K562 (cell line): ENCODE results near the gene CATSPER1. TPM values are rescaled to one million over a fixed set of nuclear protein-coding genes. Genes with fewer than 3 reads are reported as not detected.

Source experiments
- ATAC-seq: fragments of 200-7000 bp; cut with Tn5 transposase; 3 replicates; pipeline ENCODE4 v1.9.1; 2020; ENCODE audit warnings: moderate library complexity
- BruUV-seq: library from RNA; stranded (reverse); fragments of 400-500 nt; replicated peaks from 2 replicates; lab custom pipeline; 2021; lab: Mats Ljungman, UMichigan
- CTCF ChIA-PET: fragments of 300-600 bp; formaldehyde crosslinking; extraction: SDS; loops from one replicate; lab custom pipeline; 2021; ENCODE audit warnings: low intra/inter-chr PET ratio; lab: Yijun Ruan, JAX
- POLR2A ChIA-PET: fragments of 300-600, 350-650 bp; sonication (Branson Sonifier 250); formaldehyde crosslinking; extraction: SDS; loops from one replicate; lab custom pipeline; 2021; ENCODE audit warnings: antibody characterized with exemption, inconsistent platforms; lab: Yijun Ruan, JAX
- DNase-seq, 4 experiments: peaks; one replicate each; pipeline versions ENCODE4 v3.0.0 to v3.0.0-alpha.2; 2011 to 2018; ENCODE audit warnings: low spot score in 3 of 4, mixed read lengths in 3 of 4; ENCODE audit errors: extremely low read depth in 1 of 4
- FAIRE-seq: peaks from 2 replicates; lab custom pipeline; 2011; peaks lifted over from hg19 to GRCh38; lab: Jason Lieb, UNC
- H2AFZ ChIP-seq: 2 replicates; pipeline ENCODE4 v1.6.0; 2011; ENCODE audit warnings: low read depth, low read length, control low read depth, inconsistent platforms
- H3K27ac ChIP-seq: fragments of 200-600 bp; 3 replicates; pipeline ENCODE4 v1.8.0; 2011; ENCODE audit warnings: low read depth, mild to moderate bottlenecking, control low read depth, inconsistent platforms, low read length, moderate library complexity, mixed read lengths; ENCODE audit errors: extremely low read depth
- H3K27me3 ChIP-seq, 2 experiments: fragments of 300-600 bp in 1 of 2; 2 replicates in 1 of 2; 3 replicates in 1 of 2; pipeline versions ENCODE4 v1.6.0 to v1.8.0; 2011; ENCODE audit warnings: inconsistent platforms in 2 of 2, low read length in 2 of 2, mild to moderate bottlenecking in 1 of 2, mixed read lengths in 1 of 2, moderate library complexity in 1 of 2; ENCODE audit not compliant: control insufficient read depth in 2 of 2, insufficient read depth in 2 of 2
- H3K36me3 ChIP-seq: fragments of 300-600 bp; 3 replicates; pipeline ENCODE4 v1.8.0; 2011; ENCODE audit warnings: mild to moderate bottlenecking, low read length, inconsistent platforms; ENCODE audit not compliant: control insufficient read depth, insufficient read depth
- H3K4me1 ChIP-seq, 2 experiments: fragments of 200-600 bp in 1 of 2; replicated peaks in 1 of 2; 2 replicates in 1 of 2; 3 replicates in 1 of 2; pipeline versions ENCODE4 v1.5.1 to v1.8.0; 2011; ENCODE audit warnings: inconsistent platforms in 2 of 2, low read length in 2 of 2, mild to moderate bottlenecking in 1 of 2, mixed read lengths in 1 of 2, moderate library complexity in 1 of 2; ENCODE audit not compliant: control insufficient read depth in 2 of 2, insufficient read depth in 2 of 2
- H3K4me2 ChIP-seq: 2 replicates; pipeline ENCODE4 v1.6.1; 2011; ENCODE audit warnings: low read length, control low read depth, inconsistent platforms, mixed read lengths; ENCODE audit not compliant: insufficient read depth
- H3K4me3 ChIP-seq: fragments of 200-600 bp; sonication (generic), shearing (Covaris generic); 2 replicates; pipeline ENCODE4 v1.5.1; 2016; ENCODE audit warnings: control low read depth, inconsistent platforms
- H3K79me2 ChIP-seq: fragments of 200-600 bp; 3 replicates; pipeline ENCODE4 v1.8.0; 2011; ENCODE audit warnings: low read length, inconsistent platforms; ENCODE audit not compliant: control insufficient read depth, insufficient read depth
- H3K9ac ChIP-seq, 2 experiments: 2 replicates each; pipeline versions ENCODE4 v1.6.0 to v1.6.1; 2011; ENCODE audit warnings: low read depth in 2 of 2, low read length in 2 of 2, control low read depth in 1 of 2, inconsistent platforms in 1 of 2, mild to moderate bottlenecking in 1 of 2, mixed read lengths in 1 of 2; ENCODE audit not compliant: insufficient read depth in 1 of 2
- H3K9me1 ChIP-seq: one replicate; pipeline ENCODE4 v1.6.0; 2011; ENCODE audit warnings: inconsistent platforms, mild to moderate bottlenecking, low read length, moderate library complexity; ENCODE audit not compliant: control insufficient read depth, insufficient read depth
- H3K9me3 ChIP-seq: replicated peaks from 2 replicates; pipeline ENCODE4 v1.5.1; 2011; ENCODE audit warnings: low read depth, low read length, inconsistent platforms; ENCODE audit not compliant: control insufficient read depth, insufficient read depth
- H4K20me1 ChIP-seq: replicated peaks from 2 replicates; pipeline ENCODE4 v1.6.1; 2011; ENCODE audit warnings: low read length, inconsistent platforms, mixed read lengths; ENCODE audit not compliant: control insufficient read depth, insufficient read depth
- MECOM ChIP-seq: fragments of 250-450 bp; sonication (Bioruptor Pico); IDR thresholded peaks from 2 replicates; pipeline ENCODE4 v1.8.0; 2022; ENCODE audit warnings: inconsistent platforms
- NR2C1 ChIP-seq, 2 experiments: fragments of 450-650 bp; IDR thresholded peaks; 2 replicates each; pipeline ENCODE4 v1.6.1; 2017; ENCODE audit warnings: mild to moderate bottlenecking in 2 of 2, antibody characterized with exemption in 1 of 2, inconsistent platforms in 1 of 2, missing compliant biosample characterization in 1 of 2, missing genetic modification characterization in 1 of 2
- WGBS: fragments of 100-300 bp; shearing (Covaris generic); methylation state at CpG from one replicate; pipeline ENCODE4 v1.1.6; 2016; ENCODE audit warnings: low coverage, mixed read lengths; ENCODE audit not compliant: insufficient coverage; ENCODE audit errors: missing lambda C conversion rate; 5-methylcytosine and 5-hydroxymethylcytosine counted together
- in situ Hi-C: fragments of 300-500 bp; cut with MboI; formaldehyde crosslinking; loops from 4 replicates; pipeline ENCODE4 v1.15.0; 2018; ENCODE audit warnings: inconsistent platforms, mixed read lengths
- intact Hi-C: fragments of 100-400 bp; cut with micrococcal nuclease; formaldehyde crosslinking; loops from 2 replicates; pipeline ENCODE4 v1.14.2; 2022
- polyA plus RNA-seq, 8 experiments: library from polyadenylated mRNA; depleted of rRNA in 4 of 8; stranded (reverse) in 5 of 8; unstranded in 3 of 8; fragments of >200 nt; fragmentation: Nextera tagmentation in 2 of 8; fragmentation: Illumina TruSeq in 1 of 8; extraction: Ambion mirVana in 2 of 8; extraction: Trizol in 1 of 8; gene quantifications; 2 replicates each; pipeline versions ENCODE4 v1.2.1 to v1.2.3, GENCODE V29; 2011 to 2014; ENCODE audit warnings: inconsistent platforms in 1 of 8, missing spikeins in 1 of 8
- total RNA-seq, 7 experiments: library from RNA; depleted of rRNA in 6 of 7; stranded (reverse); fragments of >200 nt in 6 of 7; fragmentation: Illumina TruSeq in 2 of 7; extraction: Trizol in 2 of 7; gene quantifications; 2 replicates each; pipeline versions ENCODE4 v1.2.1 to v1.2.3, GENCODE V29; 2011 to 2021; ENCODE audit warnings: low replicate concordance in 1 of 7
- TF ChIP-seq, protein P1 (sequence below): fragments of 250-450 bp; sonication (Bioruptor Pico); IDR thresholded peaks from 2 replicates; pipeline ENCODE4 v1.5.0; 2022; ENCODE audit warnings: mild to moderate bottlenecking

CATSPER1 gene
- total and polyA plus RNA-seq, 9 of the 15 experiments (the other 6 are each of a cell fraction or from before 2014, with no cell fraction given), result 0.21 to 3.3 (median 0.76) TPM

DNA sequence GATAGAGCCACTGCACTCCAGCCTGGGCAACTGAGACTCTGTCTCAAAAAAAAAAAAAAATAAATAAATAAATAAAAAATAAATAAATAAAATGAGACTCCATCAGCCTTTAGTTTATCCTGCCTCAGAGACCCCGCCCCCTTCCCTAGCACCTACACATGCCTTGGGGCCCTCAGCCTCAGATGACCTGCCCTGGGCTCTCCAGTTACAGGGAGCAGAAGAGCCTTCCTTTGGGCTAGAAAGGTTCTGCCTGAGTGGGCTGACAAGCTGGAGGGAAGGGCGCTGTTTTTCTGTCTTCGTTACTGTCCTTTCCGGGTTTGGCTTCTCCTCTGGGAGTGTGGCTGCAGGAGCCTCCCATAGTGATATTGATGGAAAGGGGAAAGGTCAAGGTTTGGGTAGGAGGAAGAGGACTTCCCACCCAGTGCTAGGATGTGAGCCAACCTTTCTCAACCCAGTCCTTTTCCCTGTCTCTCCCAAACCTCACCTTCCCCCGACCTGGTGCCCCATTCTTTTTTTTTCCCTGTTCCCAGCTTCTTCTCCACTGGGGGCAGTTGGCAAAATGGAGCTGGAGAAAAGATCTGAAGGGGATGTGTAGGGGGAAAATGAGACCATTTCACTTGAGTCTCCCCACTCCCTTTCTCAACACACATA is 24.4 kb upstream of the CATSPER1 start:
- in situ Hi-C loops, result no loop called here
- 73% methylated on average over 2 of the region's 5 CpGs for WGBS
- ChIA-PET POLR2A (interaction anchor here (1.2 to 4.8 kb wide), 6 partner anchors 9 to 192 kb away, joined by 3 to 32 read pairs (median 4); partner anchors contain the start of gene MUS81), CTCF (no interaction called here)
- Histone ChIP-seq H3K4me1 (peaks cover 16 to 33% of the 10 kb centered on the region in 2 experiments), H2AFZ (peak overlapping the region; percentile 87), H3K36me3 (peaks cover 30% of the 10 kb centered on the region), H3K9ac (peak overlapping the region; percentile 98; a peak in 3 of 4 replicates), H3K27ac (peak overlapping the region; percentile 85; the same call in 2 of the 3 replicates), H3K4me3 (peak overlapping the region; percentile 89), H3K9me3 (no peaks in the 10 kb centered on the region), H3K27me3 (no peaks in the 10 kb centered on the region), H3K9me1 (no peaks in the 10 kb centered on the region), H3K4me2 (peak overlapping the region; percentile 93), H4K20me1 (no peaks in the 10 kb centered on the region), H3K79me2 (peaks cover 31% of the 10 kb centered on the region)
- TF ChIP-seq, protein P1, sequence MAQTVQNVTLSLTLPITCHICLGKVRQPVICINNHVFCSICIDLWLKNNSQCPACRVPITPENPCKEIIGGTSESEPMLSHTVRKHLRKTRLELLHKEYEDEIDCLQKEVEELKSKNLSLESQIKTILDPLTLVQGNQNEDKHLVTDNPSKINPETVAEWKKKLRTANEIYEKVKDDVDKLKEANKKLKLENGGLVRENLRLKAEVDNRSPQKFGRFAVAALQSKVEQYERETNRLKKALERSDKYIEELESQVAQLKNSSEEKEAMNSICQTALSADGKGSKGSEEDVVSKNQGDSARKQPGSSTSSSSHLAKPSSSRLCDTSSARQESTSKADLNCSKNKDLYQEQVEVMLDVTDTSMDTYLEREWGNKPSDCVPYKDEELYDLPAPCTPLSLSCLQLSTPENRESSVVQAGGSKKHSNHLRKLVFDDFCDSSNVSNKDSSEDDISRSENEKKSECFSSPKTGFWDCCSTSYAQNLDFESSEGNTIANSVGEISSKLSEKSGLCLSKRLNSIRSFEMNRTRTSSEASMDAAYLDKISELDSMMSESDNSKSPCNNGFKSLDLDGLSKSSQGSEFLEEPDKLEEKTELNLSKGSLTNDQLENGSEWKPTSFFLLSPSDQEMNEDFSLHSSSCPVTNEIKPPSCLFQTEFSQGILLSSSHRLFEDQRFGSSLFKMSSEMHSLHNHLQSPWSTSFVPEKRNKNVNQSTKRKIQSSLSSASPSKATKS (CRISPR knock-in tag), result no peak
- TF ChIP-seq NR2C1 (IDR thresholded peaks at IDR 0.05) (no peak), NR2C1 (tag; IDR thresholded peaks at IDR 0.05) (0 out of 2 replicates have a peak, but pooled peaks have one; percentile 15), MECOM (CRISPR knock-in tag) (no peak)
- intact Hi-C loops, result no loop called here
- DNase-seq (peak in 1 of 4 experiments; percentile 31), ATAC-seq (no peak), FAIRE-seq (no peak)
- BruUV-seq, result no TSS peak
